OCI-LY1 (cell line): ENCODE data around the gene ARHGAP10.

ENCODE experiments used
- H2AFZ ChIP-seq: fragments of 200-600 bp; sonication (generic), shearing (Covaris generic); 2 replicates; pipeline ENCODE4 v1.6.0; 2014; ENCODE audit warnings: antibody characterized with exemption, mild to moderate bottlenecking, low read length
- H3F3A ChIP-seq: fragments of 200-600 bp; sonication (generic), shearing (Covaris generic); 2 replicates; pipeline ENCODE4 v1.6.0; 2014; ENCODE audit warnings: mild to moderate bottlenecking, antibody characterized with exemption, low read length, moderate library complexity; ENCODE audit not compliant: insufficient read depth
- H3K27ac ChIP-seq: fragments of 200-600 bp; sonication (generic); 2 replicates; pipeline ENCODE4 v1.5.1; 2014; ENCODE audit warnings: low read length, mixed run types, mild to moderate bottlenecking, low read depth; ENCODE audit not compliant: poor library complexity, severe bottlenecking
- H3K27me3 ChIP-seq: fragments of 200-600 bp; sonication (generic); 2 replicates; pipeline ENCODE4 v1.6.0; 2014; ENCODE audit warnings: antibody characterized with exemption, mild to moderate bottlenecking, low read length, moderate library complexity; ENCODE audit not compliant: insufficient read depth
- H3K36me3 ChIP-seq: fragments of 200-600 bp; sonication (generic); 2 replicates; pipeline ENCODE4 v1.6.1; 2014; ENCODE audit warnings: mild to moderate bottlenecking, antibody characterized with exemption, low read length, moderate library complexity, mixed read lengths; ENCODE audit not compliant: insufficient read depth
- H3K4me1 ChIP-seq: fragments of 200-600 bp; sonication (generic); 2 replicates; pipeline ENCODE4 v1.5.1; 2014; ENCODE audit warnings: mild to moderate bottlenecking, low read length, moderate library complexity; ENCODE audit not compliant: insufficient read depth, severe bottlenecking
- H3K4me2 ChIP-seq: fragments of 200-600 bp; sonication (generic), shearing (Covaris generic); 2 replicates; pipeline ENCODE4 v1.6.1; 2014; ENCODE audit warnings: low read length
- H3K4me3 ChIP-seq: fragments of 200-600 bp; sonication (generic); 2 replicates; pipeline ENCODE4 v1.5.1; 2014; ENCODE audit warnings: low read length, low read depth, mild to moderate bottlenecking, mixed read lengths; ENCODE audit not compliant: poor library complexity, severe bottlenecking
- H3K79me2 ChIP-seq: fragments of 200-600 bp; shearing (Covaris generic); 2 replicates; pipeline ENCODE4 v1.6.1; 2016; ENCODE audit warnings: mixed run types, low read length, mixed read lengths; ENCODE audit not compliant: insufficient read depth
- H3K9ac ChIP-seq: fragments of 200-600 bp; sonication (generic), shearing (Covaris generic); 2 replicates; pipeline ENCODE4 v1.6.1; 2014; ENCODE audit warnings: mild to moderate bottlenecking, low read length, mixed read lengths
- H3K9me2 ChIP-seq: fragments of 200-600 bp; sonication (generic), shearing (Covaris generic); 2 replicates; pipeline ENCODE4 v1.6.1; 2014; ENCODE audit warnings: low read depth, mild to moderate bottlenecking, low read length, mixed read lengths
- H3K9me3 ChIP-seq: fragments of 200-600 bp; shearing (Covaris generic); 2 replicates; pipeline ENCODE4 v1.6.1; 2014; ENCODE audit warnings: low read length, mixed read lengths
- H4K20me1 ChIP-seq: fragments of 200-600 bp; sonication (generic), shearing (Covaris generic); 2 replicates; pipeline ENCODE4 v1.6.0; 2016; ENCODE audit warnings: mild to moderate bottlenecking, low read length; ENCODE audit not compliant: insufficient read depth
- EZH2 ChIP-seq: fragments of 200-600 bp; sonication (generic), shearing (Covaris generic); IDR thresholded peaks from 2 replicates; pipeline ENCODE4 v1.8.0; 2017; ENCODE audit warnings: borderline replicate concordance, mixed run types, mild to moderate bottlenecking, antibody characterized with exemption, low read length, moderate library complexity, mixed read lengths
- TF ChIP-seq, protein P1 (sequence below): fragments of 200-600 bp; sonication (generic), shearing (Covaris generic); IDR thresholded peaks from 2 replicates; pipeline ENCODE4 v1.5.1; 2017; ENCODE audit warnings: mild to moderate bottlenecking, antibody characterized with exemption, low read length, moderate library complexity, mixed read lengths

The ARHGAP10 gene

DNA sequence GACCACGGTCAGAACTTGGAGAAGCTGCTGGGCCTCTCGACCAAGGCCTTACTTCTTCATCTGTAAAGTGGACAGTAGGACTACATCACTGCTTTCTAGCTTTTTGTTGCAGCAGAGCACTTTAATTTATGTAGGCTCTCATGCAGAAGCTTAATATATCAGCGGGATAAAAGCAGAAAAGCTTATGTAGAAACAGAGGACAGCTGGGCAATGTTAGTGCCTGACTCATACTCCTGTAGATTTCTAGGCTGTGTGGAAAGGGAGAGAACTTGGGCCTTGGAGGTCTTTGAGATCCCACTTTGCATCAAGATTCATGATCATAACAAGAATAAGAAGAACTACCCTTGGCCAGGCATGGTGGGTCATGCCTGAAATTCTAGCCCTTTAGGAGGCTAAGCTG, 91.2 kb downstream of the ARHGAP10 start:
- no peaks in the 10 kb centered on the region for H4K20me1 ChIP-seq
- H3K27ac ChIP-seq = no peak overlapping the region
- no peak overlapping the region for H2AFZ ChIP-seq
- H3K27me3 ChIP-seq = no peaks in the 10 kb centered on the region
- no peak overlapping the region for H3K9ac ChIP-seq
- H3F3A ChIP-seq = no peaks in the 10 kb centered on the region
- no peak overlapping the region for H3K4me2 ChIP-seq
- no peaks in the 10 kb centered on the region for H3K9me2 ChIP-seq
- no peak overlapping the region for H3K4me3 ChIP-seq
- TF ChIP-seq, protein P1, sequence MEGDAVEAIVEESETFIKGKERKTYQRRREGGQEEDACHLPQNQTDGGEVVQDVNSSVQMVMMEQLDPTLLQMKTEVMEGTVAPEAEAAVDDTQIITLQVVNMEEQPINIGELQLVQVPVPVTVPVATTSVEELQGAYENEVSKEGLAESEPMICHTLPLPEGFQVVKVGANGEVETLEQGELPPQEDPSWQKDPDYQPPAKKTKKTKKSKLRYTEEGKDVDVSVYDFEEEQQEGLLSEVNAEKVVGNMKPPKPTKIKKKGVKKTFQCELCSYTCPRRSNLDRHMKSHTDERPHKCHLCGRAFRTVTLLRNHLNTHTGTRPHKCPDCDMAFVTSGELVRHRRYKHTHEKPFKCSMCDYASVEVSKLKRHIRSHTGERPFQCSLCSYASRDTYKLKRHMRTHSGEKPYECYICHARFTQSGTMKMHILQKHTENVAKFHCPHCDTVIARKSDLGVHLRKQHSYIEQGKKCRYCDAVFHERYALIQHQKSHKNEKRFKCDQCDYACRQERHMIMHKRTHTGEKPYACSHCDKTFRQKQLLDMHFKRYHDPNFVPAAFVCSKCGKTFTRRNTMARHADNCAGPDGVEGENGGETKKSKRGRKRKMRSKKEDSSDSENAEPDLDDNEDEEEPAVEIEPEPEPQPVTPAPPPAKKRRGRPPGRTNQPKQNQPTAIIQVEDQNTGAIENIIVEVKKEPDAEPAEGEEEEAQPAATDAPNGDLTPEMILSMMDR = no peak
- TF ChIP-seq EZH2 = no peak
- H3K36me3 ChIP-seq = no peaks in the 10 kb centered on the region
- H3K4me1 ChIP-seq = no peaks in the 10 kb centered on the region
- no peaks in the 10 kb centered on the region for H3K9me3 ChIP-seq
- no peaks in the 10 kb centered on the region for H3K79me2 ChIP-seq

DNA sequence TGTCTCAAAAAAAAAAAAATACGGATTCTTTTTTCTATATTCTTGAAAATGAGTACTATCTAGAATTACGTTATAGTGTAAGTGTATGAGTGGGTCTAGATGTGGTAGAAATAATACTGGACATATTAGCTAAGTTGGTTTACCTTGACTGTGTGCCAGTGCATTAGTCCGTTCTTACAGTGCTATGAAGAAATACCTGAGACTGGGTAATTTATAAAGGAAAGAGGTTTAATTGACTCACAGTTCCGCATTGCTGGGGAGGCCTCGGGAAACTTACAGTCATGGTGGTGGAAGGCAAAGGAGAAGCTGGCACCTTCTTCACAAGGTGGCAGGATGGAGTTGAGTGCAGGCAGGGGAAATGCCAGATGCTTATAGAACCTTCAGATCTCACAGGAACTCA, 92.4 kb downstream of the ARHGAP10 start:
- Histone ChIP-seq H3K4me3 (no peak overlapping the region), H3F3A (no peaks in the 10 kb centered on the region), H3K36me3 (no peaks in the 10 kb centered on the region), H3K79me2 (no peaks in the 10 kb centered on the region), H3K4me2 (no peak overlapping the region), H3K9me2 (no peaks in the 10 kb centered on the region), H4K20me1 (no peaks in the 10 kb centered on the region), H2AFZ (no peak overlapping the region), H3K4me1 (no peaks in the 10 kb centered on the region), H3K27ac (no peak overlapping the region), H3K9ac (no peak overlapping the region), H3K27me3 (no peaks in the 10 kb centered on the region), H3K9me3 (no peaks in the 10 kb centered on the region)
- no peak for TF ChIP-seq EZH2
- TF ChIP-seq, protein P1 = no peak

DNA sequence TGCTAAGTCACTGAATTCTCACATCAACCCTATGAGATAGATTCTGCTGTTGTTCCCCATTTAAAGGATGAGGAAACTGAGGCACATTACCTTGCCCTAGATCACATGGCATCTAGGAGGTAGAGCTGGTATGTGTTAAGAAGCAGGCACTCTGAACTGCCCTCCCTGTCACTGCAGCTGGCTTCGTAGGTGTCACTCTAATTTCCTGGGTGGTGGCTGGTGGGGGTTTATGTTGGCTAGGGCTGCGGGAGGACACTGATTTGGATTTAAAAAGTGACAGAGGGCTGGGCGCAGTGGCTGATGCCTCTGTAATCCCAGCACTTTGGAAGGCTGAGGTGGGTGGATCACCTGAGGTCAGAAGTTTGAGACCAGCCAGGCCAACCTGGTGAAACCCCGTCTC, 93.0 kb downstream of the ARHGAP10 start:
- TF ChIP-seq EZH2 = no peak
- TF ChIP-seq, protein P1 = no peak
- H2AFZ ChIP-seq = no peak overlapping the region
- H3K4me1 ChIP-seq = no peaks in the 10 kb centered on the region
- H3K27ac ChIP-seq = no peak overlapping the region
- no peak overlapping the region for H3K4me3 ChIP-seq
- no peaks in the 10 kb centered on the region for H3K9me2 ChIP-seq
- no peaks in the 10 kb centered on the region for H3K36me3 ChIP-seq
- H3K27me3 ChIP-seq = no peaks in the 10 kb centered on the region
- H3K4me2 ChIP-seq = no peak overlapping the region
- H3K9me3 ChIP-seq = no peaks in the 10 kb centered on the region
- H4K20me1 ChIP-seq = no peaks in the 10 kb centered on the region
- H3K9ac ChIP-seq = no peak overlapping the region
- H3K79me2 ChIP-seq = no peaks in the 10 kb centered on the region
- H3F3A ChIP-seq = no peaks in the 10 kb centered on the region
